Testis (tissue), 2 donors: ENCODE measurements around the gene VAMP5.

Source experiments
- POLR2A ChIP-seq: fragments of 450-650 bp; IDR thresholded peaks from one replicate; pipeline ENCODE4 v1.6.1; 2017; ENCODE audit warnings: antibody characterized with exemption, mild to moderate bottlenecking, moderate library complexity
- TF ChIP-seq, protein P1 (sequence below), 3 experiments: fragments of 450-650 bp in 2 of 3; fragments of 200-600 bp in 1 of 3; sonication (generic) in 1 of 3; IDR thresholded peaks; one replicate each; pipeline ENCODE4 v1.5.1; 2016 to 2019; ENCODE audit warnings: antibody characterized with exemption in 3 of 3, mild to moderate bottlenecking in 2 of 3, moderate library complexity in 1 of 3

DNA sequence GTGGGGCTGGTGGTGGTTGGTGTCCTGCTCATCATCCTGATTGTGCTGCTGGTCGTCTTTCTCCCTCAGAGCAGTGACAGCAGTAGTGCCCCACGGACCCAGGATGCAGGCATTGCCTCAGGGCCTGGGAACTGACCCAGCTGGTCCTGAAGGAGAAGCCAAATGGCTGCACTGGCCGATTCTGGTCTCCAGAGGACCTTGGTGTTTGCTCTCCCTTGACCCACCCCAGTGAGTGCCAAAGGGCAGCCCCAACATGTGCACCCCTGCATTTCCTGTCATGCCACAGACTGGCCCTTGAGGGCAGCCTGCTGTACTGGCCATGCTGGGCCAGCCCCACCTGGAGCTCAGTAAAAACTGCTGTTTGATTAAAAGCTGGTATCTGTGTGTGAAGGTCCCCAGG lies 8.8 kb downstream of the VAMP5 start:
- TF ChIP-seq, protein P1, sequence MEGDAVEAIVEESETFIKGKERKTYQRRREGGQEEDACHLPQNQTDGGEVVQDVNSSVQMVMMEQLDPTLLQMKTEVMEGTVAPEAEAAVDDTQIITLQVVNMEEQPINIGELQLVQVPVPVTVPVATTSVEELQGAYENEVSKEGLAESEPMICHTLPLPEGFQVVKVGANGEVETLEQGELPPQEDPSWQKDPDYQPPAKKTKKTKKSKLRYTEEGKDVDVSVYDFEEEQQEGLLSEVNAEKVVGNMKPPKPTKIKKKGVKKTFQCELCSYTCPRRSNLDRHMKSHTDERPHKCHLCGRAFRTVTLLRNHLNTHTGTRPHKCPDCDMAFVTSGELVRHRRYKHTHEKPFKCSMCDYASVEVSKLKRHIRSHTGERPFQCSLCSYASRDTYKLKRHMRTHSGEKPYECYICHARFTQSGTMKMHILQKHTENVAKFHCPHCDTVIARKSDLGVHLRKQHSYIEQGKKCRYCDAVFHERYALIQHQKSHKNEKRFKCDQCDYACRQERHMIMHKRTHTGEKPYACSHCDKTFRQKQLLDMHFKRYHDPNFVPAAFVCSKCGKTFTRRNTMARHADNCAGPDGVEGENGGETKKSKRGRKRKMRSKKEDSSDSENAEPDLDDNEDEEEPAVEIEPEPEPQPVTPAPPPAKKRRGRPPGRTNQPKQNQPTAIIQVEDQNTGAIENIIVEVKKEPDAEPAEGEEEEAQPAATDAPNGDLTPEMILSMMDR (IDR thresholded peaks at IDR 0.05): no peak
- TF ChIP-seq POLR2A: no peak
